Keratinocyte (primary cell): Measurements from ENCODE around the gene ACVR1B.
A peak's percentile ranks its signal among the peaks of the same experiment; 100 is the strongest.

Source experiments
- CTCF ChIP-seq, 3 experiments: IDR thresholded peaks in 1 of 3; conservative IDR thresholded peaks in 1 of 3; optimal IDR thresholded peaks in 1 of 3; 2 replicates in 2 of 3; 3 replicates in 1 of 3; pipeline versions ENCODE3 to v1.5.1; 2011; ENCODE audit warnings: low read length in 3 of 3, mild to moderate bottlenecking in 3 of 3, moderate library complexity in 2 of 3, control low read depth in 1 of 3, inconsistent platforms in 1 of 3; ENCODE audit not compliant: insufficient read depth in 2 of 3; ENCODE audit errors: extremely low read depth in 1 of 3
- EZH2 ChIP-seq: IDR thresholded peaks from one replicate; pipeline ENCODE4 v1.6.1; 2012; ENCODE audit warnings: inconsistent platforms, mild to moderate bottlenecking, low read length, moderate library complexity

- TF ChIP-seq CTCF (optimal IDR thresholded peaks at IDR 0.05 in 1 of 3, IDR thresholded peaks at IDR 0.05 in 1 of 3, conservative IDR thresholded peaks at IDR 0.05 in 1 of 3; ENCODE audit: extremely low read depth in 1 of 3, insufficient read depth in 2 of 3, low read length in 3 of 3), result no peak
- peak; percentile 59 for TF ChIP-seq EZH2
Measured at GRCh38 chr12:51906430-51907082, 44.9 kb upstream of the ACVR1B start.
